RWPE2 (cell line): Measurements from ENCODE around the gene TRIM14.
A peak's percentile ranks its signal among the peaks of the same experiment; 100 is the strongest.

Experiments used
- ATAC-seq: fragments of 200-7000 bp; cut with Tn5 transposase; 3 replicates; pipeline ENCODE4 v1.9.1; 2021; ENCODE audit warnings: low read depth
- DNase-seq: peaks from one replicate; pipeline ENCODE4 v3.0.0-alpha.2; 2020; ENCODE audit warnings: low spot score
- H3K27ac ChIP-seq: fragments of 450-650 bp; 2 replicates; pipeline ENCODE4 v1.5.1; 2017; ENCODE audit warnings: mild to moderate bottlenecking; ENCODE audit not compliant: poor library complexity, severe bottlenecking
- H3K27me3 ChIP-seq: fragments of 250-450 bp; sonication (Bioruptor Pico); 2 replicates; pipeline ENCODE4 v1.5.1; 2021; ENCODE audit warnings: mild to moderate bottlenecking, moderate library complexity; ENCODE audit not compliant: insufficient read depth, poor library complexity, severe bottlenecking
- H3K36me3 ChIP-seq: fragments of 250-450 bp; sonication (Bioruptor Pico); 2 replicates; pipeline ENCODE4 v1.5.1; 2020; ENCODE audit warnings: low read depth, mild to moderate bottlenecking, moderate library complexity
- H3K4me1 ChIP-seq: fragments of 250-450 bp; sonication (Bioruptor Pico); 2 replicates; pipeline ENCODE4 v1.5.1; 2021; ENCODE audit warnings: mild to moderate bottlenecking, moderate library complexity; ENCODE audit not compliant: insufficient read depth, poor library complexity, severe bottlenecking
- H3K4me3 ChIP-seq: fragments of 250-450 bp; sonication (Bioruptor Pico); 2 replicates; pipeline ENCODE4 v1.5.1; 2021; ENCODE audit warnings: mild to moderate bottlenecking, moderate library complexity; ENCODE audit not compliant: severe bottlenecking
- H3K9me3 ChIP-seq: fragments of 250-450 bp; sonication (Bioruptor Pico); 2 replicates; pipeline ENCODE4 v1.5.1; 2021; ENCODE audit warnings: mild to moderate bottlenecking, moderate library complexity; ENCODE audit not compliant: severe bottlenecking
- TF ChIP-seq, protein P1 (sequence below): fragments of 450-650 bp; IDR thresholded peaks from one replicate; pipeline ENCODE4 v1.5.1; 2017; ENCODE audit warnings: mild to moderate bottlenecking, moderate library complexity; ENCODE audit not compliant: poor library complexity, severe bottlenecking

TRIM14 gene

GRCh38 chr9:98039607-98040017 is 79.4 kb downstream of the TRIM14 start:
- H3K27me3 ChIP-seq: no peaks in the 10 kb centered on the region
- TF ChIP-seq, protein P1, sequence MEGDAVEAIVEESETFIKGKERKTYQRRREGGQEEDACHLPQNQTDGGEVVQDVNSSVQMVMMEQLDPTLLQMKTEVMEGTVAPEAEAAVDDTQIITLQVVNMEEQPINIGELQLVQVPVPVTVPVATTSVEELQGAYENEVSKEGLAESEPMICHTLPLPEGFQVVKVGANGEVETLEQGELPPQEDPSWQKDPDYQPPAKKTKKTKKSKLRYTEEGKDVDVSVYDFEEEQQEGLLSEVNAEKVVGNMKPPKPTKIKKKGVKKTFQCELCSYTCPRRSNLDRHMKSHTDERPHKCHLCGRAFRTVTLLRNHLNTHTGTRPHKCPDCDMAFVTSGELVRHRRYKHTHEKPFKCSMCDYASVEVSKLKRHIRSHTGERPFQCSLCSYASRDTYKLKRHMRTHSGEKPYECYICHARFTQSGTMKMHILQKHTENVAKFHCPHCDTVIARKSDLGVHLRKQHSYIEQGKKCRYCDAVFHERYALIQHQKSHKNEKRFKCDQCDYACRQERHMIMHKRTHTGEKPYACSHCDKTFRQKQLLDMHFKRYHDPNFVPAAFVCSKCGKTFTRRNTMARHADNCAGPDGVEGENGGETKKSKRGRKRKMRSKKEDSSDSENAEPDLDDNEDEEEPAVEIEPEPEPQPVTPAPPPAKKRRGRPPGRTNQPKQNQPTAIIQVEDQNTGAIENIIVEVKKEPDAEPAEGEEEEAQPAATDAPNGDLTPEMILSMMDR: no peak
- H3K4me3 ChIP-seq: no peak overlapping the region
- H3K4me1 ChIP-seq: peaks cover 9% of the 10 kb centered on the region
- DNase-seq: no peak
- H3K9me3 ChIP-seq: no peaks in the 10 kb centered on the region
- no peak overlapping the region for H3K27ac ChIP-seq
- no peaks in the 10 kb centered on the region for H3K36me3 ChIP-seq
- no peak for ATAC-seq

- no peak for DNase-seq
- H3K27me3 ChIP-seq: no peaks in the 10 kb centered on the region
- no peak overlapping the region for H3K27ac ChIP-seq
- no peak for ATAC-seq
- TF ChIP-seq, protein P1: no peak
- peaks cover 9% of the 10 kb centered on the region for H3K4me1 ChIP-seq
- H3K4me3 ChIP-seq: no peak overlapping the region
- H3K9me3 ChIP-seq: no peaks in the 10 kb centered on the region
- no peaks in the 10 kb centered on the region for H3K36me3 ChIP-seq
These were observed 80.1 kb downstream of the TRIM14 start for GRCh38 chr9:98038958-98039357.

- DNase-seq (no peak), ATAC-seq (peak; percentile 44; the same call in 2 of the 3 replicates)
- H3K36me3 ChIP-seq: no peaks in the 10 kb centered on the region
- H3K4me3 ChIP-seq: no peak overlapping the region
- H3K27me3 ChIP-seq: no peaks in the 10 kb centered on the region
- no peaks in the 10 kb centered on the region for H3K9me3 ChIP-seq
- no peak overlapping the region for H3K27ac ChIP-seq
- peaks cover 9% of the 10 kb centered on the region for H3K4me1 ChIP-seq
- TF ChIP-seq, protein P1: no peak
These were observed 81.7 kb downstream of the TRIM14 start for GRCh38 chr9:98037357-98037756.

DNA sequence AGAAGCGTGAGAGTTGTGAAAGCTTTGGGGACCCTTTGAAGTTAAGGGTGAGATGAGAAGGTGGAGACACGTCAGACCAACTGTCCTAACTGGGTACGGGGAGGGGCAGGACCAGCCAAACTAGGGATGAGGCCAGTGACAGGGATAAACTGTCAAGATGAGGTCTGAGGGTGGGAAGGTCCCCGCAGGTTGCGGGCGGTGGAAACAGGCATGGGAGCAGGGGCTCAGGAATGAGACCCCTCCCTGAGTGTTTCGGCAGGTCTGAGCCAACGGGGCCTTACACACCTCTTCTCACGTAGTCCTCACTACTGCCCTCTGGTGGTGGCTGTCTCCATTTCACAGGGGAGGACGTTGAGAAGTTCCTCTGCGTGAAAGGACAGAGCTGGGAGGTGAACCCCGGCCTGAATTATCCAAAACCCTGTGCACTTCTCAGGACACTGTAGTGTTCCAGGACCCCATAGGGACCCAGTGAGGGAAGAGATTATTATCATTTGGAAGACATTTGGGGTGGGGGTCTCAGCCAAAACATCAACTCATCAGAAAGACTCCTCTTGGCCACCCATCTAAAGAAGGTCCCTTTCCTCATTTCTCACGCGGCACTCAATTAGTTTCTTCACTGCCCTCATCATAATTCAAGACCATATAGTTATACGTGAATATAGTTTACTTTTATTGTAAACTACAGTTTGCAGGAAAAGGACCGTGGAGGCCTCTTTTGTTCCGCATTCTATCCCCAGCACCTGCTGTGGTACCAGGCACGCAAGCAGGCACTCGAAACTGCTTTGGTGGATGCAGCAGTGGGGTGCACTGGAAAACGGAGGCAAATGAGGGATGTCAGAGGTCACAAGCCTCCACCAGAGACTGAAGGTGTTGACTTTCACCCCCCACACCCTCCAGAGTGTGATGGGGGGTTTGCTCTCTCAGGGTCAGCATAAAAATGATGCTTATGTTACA is 84.2 kb downstream of the TRIM14 start:
- TF ChIP-seq, protein P1: peak; percentile 66
- Histone ChIP-seq H3K36me3 (no peaks in the 10 kb centered on the region), H3K9me3 (no peaks in the 10 kb centered on the region), H3K4me3 (no peak overlapping the region), H3K27me3 (no peaks in the 10 kb centered on the region), H3K4me1 (peaks cover 9% of the 10 kb centered on the region), H3K27ac (peak overlapping the region; percentile 34)
- DNase-seq: no peak
- ATAC-seq: no peak; the same call in 2 of the 3 replicates

GRCh38 chr9:98031935-98032334 is 87.1 kb downstream of the TRIM14 start:
- no peak overlapping the region for H3K27ac ChIP-seq
- H3K4me1 ChIP-seq: peaks cover 9% of the 10 kb centered on the region
- ATAC-seq (no peak), DNase-seq (no peak)
- H3K27me3 ChIP-seq: no peaks in the 10 kb centered on the region
- no peaks in the 10 kb centered on the region for H3K36me3 ChIP-seq
- H3K9me3 ChIP-seq: no peaks in the 10 kb centered on the region
- no peak overlapping the region for H3K4me3 ChIP-seq
- TF ChIP-seq, protein P1: no peak
